ENCODE data around the gene DCHS2.

DCHS2 gene

GRCh38 chr4:154454710-154455109, 36.9 kb downstream of the DCHS2 start:
- no peak for DNase-seq (ENCODE audit: low read depth, low spot score)

- DNase-seq (ENCODE audit: low read depth, low spot score) = no peak
Measured at GRCh38 chr4:154452798-154453346, 38.7 kb downstream of the DCHS2 start.

- no peak for DNase-seq (ENCODE audit: low read depth, low spot score)
Measured at GRCh38 chr4:154450966-154451365, 40.6 kb downstream of the DCHS2 start.

- no peak for DNase-seq (ENCODE audit: low read depth, low spot score)
Measured at GRCh38 chr4:154444958-154445357, 46.6 kb downstream of the DCHS2 start.

- DNase-seq (ENCODE audit: low read depth, low spot score) = no peak
Measured at GRCh38 chr4:154441982-154442381, 49.6 kb downstream of the DCHS2 start.

GRCh38 chr4:154441124-154441523, 50.5 kb downstream of the DCHS2 start:
- no peak for DNase-seq (ENCODE audit: low read depth, low spot score)

GRCh38 chr4:154439224-154439623, 52.4 kb downstream of the DCHS2 start:
- DNase-seq (ENCODE audit: low read depth, low spot score) = no peak

- DNase-seq (ENCODE audit: low read depth, low spot score) = no peak
Measured at GRCh38 chr4:154435895-154436294, 55.7 kb downstream of the DCHS2 start.

- no peak for DNase-seq (ENCODE audit: low read depth, low spot score)
Measured at GRCh38 chr4:154433543-154433942, 58.1 kb downstream of the DCHS2 start.

- no peak for DNase-seq (ENCODE audit: low read depth, low spot score)
Measured at GRCh38 chr4:154429176-154429575, 62.4 kb downstream of the DCHS2 start.

- no peak for DNase-seq (ENCODE audit: low read depth, low spot score)
Measured at GRCh38 chr4:154427149-154427548, 64.5 kb downstream of the DCHS2 start.

GRCh38 chr4:154425514-154425913, 66.1 kb downstream of the DCHS2 start:
- no peak for DNase-seq (ENCODE audit: low read depth, low spot score)

- DNase-seq (ENCODE audit: low read depth, low spot score) = no peak
Measured at GRCh38 chr4:154424810-154425484, 66.7 kb downstream of the DCHS2 start.

- DNase-seq (ENCODE audit: low read depth, low spot score) = no peak
Measured at GRCh38 chr4:154422152-154422551, 69.4 kb downstream of the DCHS2 start.

GRCh38 chr4:154421618-154422017, 70.0 kb downstream of the DCHS2 start:
- DNase-seq (ENCODE audit: low read depth, low spot score) = no peak

GRCh38 chr4:154417373-154417673, 74.3 kb downstream of the DCHS2 start:
- no peak for DNase-seq (ENCODE audit: low read depth, low spot score)

GRCh38 chr4:154416190-154416547, 75.4 kb downstream of the DCHS2 start:
- DNase-seq (ENCODE audit: low read depth, low spot score) = no peak

- DNase-seq (ENCODE audit: low read depth, low spot score) = no peak
Measured at GRCh38 chr4:154415313-154415712, 76.3 kb downstream of the DCHS2 start.

GRCh38 chr4:154414796-154415195, 76.8 kb downstream of the DCHS2 start:
- DNase-seq (ENCODE audit: low read depth, low spot score) = no peak

- no peak for DNase-seq (ENCODE audit: low read depth, low spot score)
Measured at GRCh38 chr4:154414371-154414770, 77.2 kb downstream of the DCHS2 start.

- DNase-seq (ENCODE audit: low read depth, low spot score) = no peak
Measured at GRCh38 chr4:154407443-154407842, 84.2 kb downstream of the DCHS2 start.

- DNase-seq (ENCODE audit: low read depth, low spot score) = no peak
Measured at GRCh38 chr4:154406018-154406795, 85.4 kb downstream of the DCHS2 start.

- no peak for DNase-seq (ENCODE audit: low read depth, low spot score)
Measured at GRCh38 chr4:154399259-154399974, 92.2 kb downstream of the DCHS2 start.

Data from brain pericyte (primary cell).